Panc1 (cell line): ENCODE data around the gene CAPZA3. TPM values are rescaled to one million over a fixed set of nuclear protein-coding genes. Genes with fewer than 3 reads are reported as not detected.

Source experiments
- ATAC-seq: fragments of 200-7000 bp; cut with Tn5 transposase; 2 replicates; pipeline ENCODE4 v1.9.1; 2020; ENCODE audit warnings: mild to moderate bottlenecking, moderate library complexity
- BruUV-seq: library from RNA; stranded (reverse); fragments of 400-500 nt; replicated peaks from 2 replicates; lab custom pipeline; 2021; lab: Mats Ljungman, UMichigan
- CTCF ChIA-PET: fragments of 300-600 bp; sonication (Branson Sonifier 250); formaldehyde crosslinking; loops from one replicate; lab custom pipeline; 2022; ENCODE audit warnings: antibody characterized with exemption; lab: Charles Lee
- POLR2A ChIA-PET: fragments of 300-600 bp; sonication (Branson Sonifier 250); formaldehyde crosslinking; loops from one replicate; lab custom pipeline; 2022; ENCODE audit warnings: antibody characterized with exemption; lab: Charles Lee
- DNase-seq: peaks from one replicate; pipeline ENCODE4 v3.0.0-alpha.2; 2010; ENCODE audit warnings: low read depth, low spot score
- H3K27ac ChIP-seq: 2 replicates; pipeline ENCODE4 v1.5.1; 2011; ENCODE audit warnings: mild to moderate bottlenecking, low read length, inconsistent platforms
- H3K27me3 ChIP-seq: fragments of 200-500 bp; sonication (Bioruptor generic); 2 replicates; pipeline ENCODE4 v1.6.0; 2014; ENCODE audit warnings: low read length, inconsistent platforms; ENCODE audit not compliant: control insufficient read depth, insufficient read depth
- H3K36me3 ChIP-seq: fragments of 200-500 bp; sonication (Bioruptor generic); 2 replicates; pipeline ENCODE4 v1.5.1; 2014; ENCODE audit warnings: inconsistent platforms, mild to moderate bottlenecking, low read length, moderate library complexity; ENCODE audit not compliant: control insufficient read depth, insufficient read depth
- H3K4me1 ChIP-seq: 2 replicates; pipeline ENCODE4 v1.5.1; 2011; ENCODE audit warnings: inconsistent platforms, mild to moderate bottlenecking, low read length, moderate library complexity; ENCODE audit not compliant: control insufficient read depth, insufficient read depth
- H3K4me3 ChIP-seq, 2 experiments: 2 replicates each; pipeline ENCODE4 v1.5.1; 2011 to 2012; ENCODE audit warnings: low read depth in 2 of 2, low read length in 2 of 2, mild to moderate bottlenecking in 2 of 2, inconsistent platforms in 1 of 2, moderate library complexity in 1 of 2
- H3K9me3 ChIP-seq: fragments of 200-500 bp; sonication (Bioruptor generic); 2 replicates; pipeline ENCODE4 v1.5.1; 2014; ENCODE audit warnings: low read depth, mild to moderate bottlenecking, inconsistent platforms, low read length, moderate library complexity; ENCODE audit not compliant: control insufficient read depth, insufficient read depth
- POLR2AphosphoS5 ChIP-seq: IDR thresholded peaks from 2 replicates; pipeline ENCODE4 v1.6.1; 2012; ENCODE audit warnings: mild to moderate bottlenecking, low read depth, low read length, moderate library complexity
- SIN3A ChIP-seq: IDR thresholded peaks from 2 replicates; pipeline ENCODE4 v1.6.1; 2012; ENCODE audit warnings: low read depth, mild to moderate bottlenecking, low read length, moderate library complexity, borderline replicate concordance; ENCODE audit not compliant: insufficient read depth
- TCF7L2 ChIP-seq: IDR thresholded peaks from 2 replicates; pipeline ENCODE4 v1.6.1; 2011; ENCODE audit warnings: mild to moderate bottlenecking, low read depth, low read length, inconsistent platforms
- in situ Hi-C: cut with HindIII; loops from 2 replicates; pipeline ENCODE4 v1.10.0; 2016; ENCODE audit warnings: low sequenced_read_pairs, low pct_unique_long_range_greater_than_20kb
- intact Hi-C: fragments of 100-400 bp; cut with micrococcal nuclease; formaldehyde crosslinking; loops from one replicate; pipeline ENCODE4 v1.10.0; 2022; ENCODE audit not compliant: unreplicated experiment
- total RNA-seq: library from RNA; stranded (reverse); gene quantifications from one replicate; pipeline ENCODE4 v1.2.1, GENCODE V29; 2021; ENCODE audit not compliant: unreplicated experiment
- TF ChIP-seq, protein P1 (sequence below), 2 experiments: IDR thresholded peaks; 2 replicates each; pipeline ENCODE4 v1.6.1; 2011 to 2012; ENCODE audit warnings: low read depth in 2 of 2, control low read depth in 1 of 2, low read length in 1 of 2, mild to moderate bottlenecking in 1 of 2, moderate library complexity in 1 of 2; ENCODE audit not compliant: insufficient read depth in 1 of 2
- TF ChIP-seq, protein P2 (sequence below): fragments of 450-650 bp; IDR thresholded peaks from 2 replicates; pipeline ENCODE4 v1.5.1; 2017; ENCODE audit warnings: mild to moderate bottlenecking

CAPZA3 gene
- total RNA-seq, 1 experiment from 2014 or later, result not detected

DNA sequence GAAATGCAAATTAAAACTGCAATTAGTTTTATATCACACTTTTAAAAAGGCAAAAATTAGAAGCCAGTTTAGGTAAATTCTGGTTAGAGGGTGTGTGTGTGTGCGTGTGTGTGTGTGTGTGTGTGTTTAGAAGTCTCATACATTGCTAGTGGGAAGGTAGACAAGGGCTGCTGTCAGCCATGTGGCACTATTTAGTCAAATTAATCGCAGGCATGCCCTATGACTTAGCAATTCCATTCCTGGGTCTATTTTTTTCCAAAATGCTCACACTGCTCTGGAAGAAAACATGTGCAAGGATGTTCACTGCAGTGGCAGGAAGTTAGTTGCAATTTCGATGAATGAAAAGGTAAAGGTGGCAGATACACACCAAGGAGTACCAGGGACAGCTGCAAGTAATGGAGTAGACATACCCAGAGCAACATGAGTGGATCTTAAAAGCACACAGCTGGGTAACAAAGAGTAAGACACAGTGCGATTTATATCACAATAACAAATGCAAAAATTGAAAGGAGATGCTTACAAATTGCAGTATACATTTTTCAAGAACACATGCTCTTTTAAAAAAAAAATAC, 11.6 kb downstream of the CAPZA3 start:
- CTCF ChIA-PET, result no interaction called here
- POLR2A ChIA-PET, result no interaction called here
- BruUV-seq, result no TSS peak
- TF ChIP-seq, protein P1, sequence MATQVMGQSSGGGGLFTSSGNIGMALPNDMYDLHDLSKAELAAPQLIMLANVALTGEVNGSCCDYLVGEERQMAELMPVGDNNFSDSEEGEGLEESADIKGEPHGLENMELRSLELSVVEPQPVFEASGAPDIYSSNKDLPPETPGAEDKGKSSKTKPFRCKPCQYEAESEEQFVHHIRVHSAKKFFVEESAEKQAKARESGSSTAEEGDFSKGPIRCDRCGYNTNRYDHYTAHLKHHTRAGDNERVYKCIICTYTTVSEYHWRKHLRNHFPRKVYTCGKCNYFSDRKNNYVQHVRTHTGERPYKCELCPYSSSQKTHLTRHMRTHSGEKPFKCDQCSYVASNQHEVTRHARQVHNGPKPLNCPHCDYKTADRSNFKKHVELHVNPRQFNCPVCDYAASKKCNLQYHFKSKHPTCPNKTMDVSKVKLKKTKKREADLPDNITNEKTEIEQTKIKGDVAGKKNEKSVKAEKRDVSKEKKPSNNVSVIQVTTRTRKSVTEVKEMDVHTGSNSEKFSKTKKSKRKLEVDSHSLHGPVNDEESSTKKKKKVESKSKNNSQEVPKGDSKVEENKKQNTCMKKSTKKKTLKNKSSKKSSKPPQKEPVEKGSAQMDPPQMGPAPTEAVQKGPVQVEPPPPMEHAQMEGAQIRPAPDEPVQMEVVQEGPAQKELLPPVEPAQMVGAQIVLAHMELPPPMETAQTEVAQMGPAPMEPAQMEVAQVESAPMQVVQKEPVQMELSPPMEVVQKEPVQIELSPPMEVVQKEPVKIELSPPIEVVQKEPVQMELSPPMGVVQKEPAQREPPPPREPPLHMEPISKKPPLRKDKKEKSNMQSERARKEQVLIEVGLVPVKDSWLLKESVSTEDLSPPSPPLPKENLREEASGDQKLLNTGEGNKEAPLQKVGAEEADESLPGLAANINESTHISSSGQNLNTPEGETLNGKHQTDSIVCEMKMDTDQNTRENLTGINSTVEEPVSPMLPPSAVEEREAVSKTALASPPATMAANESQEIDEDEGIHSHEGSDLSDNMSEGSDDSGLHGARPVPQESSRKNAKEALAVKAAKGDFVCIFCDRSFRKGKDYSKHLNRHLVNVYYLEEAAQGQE (IDR thresholded peaks at IDR 0.05; ENCODE audit: insufficient read depth in 1 of 2, low read depth in 2 of 2, low read length in 1 of 2), result no peak
- TF ChIP-seq TCF7L2 (no peak), SIN3A (no peak), POLR2AphosphoS5 (no peak)
- TF ChIP-seq, protein P2, sequence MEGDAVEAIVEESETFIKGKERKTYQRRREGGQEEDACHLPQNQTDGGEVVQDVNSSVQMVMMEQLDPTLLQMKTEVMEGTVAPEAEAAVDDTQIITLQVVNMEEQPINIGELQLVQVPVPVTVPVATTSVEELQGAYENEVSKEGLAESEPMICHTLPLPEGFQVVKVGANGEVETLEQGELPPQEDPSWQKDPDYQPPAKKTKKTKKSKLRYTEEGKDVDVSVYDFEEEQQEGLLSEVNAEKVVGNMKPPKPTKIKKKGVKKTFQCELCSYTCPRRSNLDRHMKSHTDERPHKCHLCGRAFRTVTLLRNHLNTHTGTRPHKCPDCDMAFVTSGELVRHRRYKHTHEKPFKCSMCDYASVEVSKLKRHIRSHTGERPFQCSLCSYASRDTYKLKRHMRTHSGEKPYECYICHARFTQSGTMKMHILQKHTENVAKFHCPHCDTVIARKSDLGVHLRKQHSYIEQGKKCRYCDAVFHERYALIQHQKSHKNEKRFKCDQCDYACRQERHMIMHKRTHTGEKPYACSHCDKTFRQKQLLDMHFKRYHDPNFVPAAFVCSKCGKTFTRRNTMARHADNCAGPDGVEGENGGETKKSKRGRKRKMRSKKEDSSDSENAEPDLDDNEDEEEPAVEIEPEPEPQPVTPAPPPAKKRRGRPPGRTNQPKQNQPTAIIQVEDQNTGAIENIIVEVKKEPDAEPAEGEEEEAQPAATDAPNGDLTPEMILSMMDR, result no peak
- DNase-seq (no peak), ATAC-seq (no peak)
- H3K36me3 ChIP-seq, result no peaks in the 10 kb centered on the region
- H3K4me1 ChIP-seq, result no peaks in the 10 kb centered on the region
- H3K27me3 ChIP-seq, result no peaks in the 10 kb centered on the region
- H3K27ac ChIP-seq, result no peak overlapping the region
- H3K4me3 ChIP-seq, result no peak overlapping the region
- in situ Hi-C loops (no loop called here), intact Hi-C loops (no loop called here)
- no peaks in the 10 kb centered on the region for H3K9me3 ChIP-seq

DNA sequence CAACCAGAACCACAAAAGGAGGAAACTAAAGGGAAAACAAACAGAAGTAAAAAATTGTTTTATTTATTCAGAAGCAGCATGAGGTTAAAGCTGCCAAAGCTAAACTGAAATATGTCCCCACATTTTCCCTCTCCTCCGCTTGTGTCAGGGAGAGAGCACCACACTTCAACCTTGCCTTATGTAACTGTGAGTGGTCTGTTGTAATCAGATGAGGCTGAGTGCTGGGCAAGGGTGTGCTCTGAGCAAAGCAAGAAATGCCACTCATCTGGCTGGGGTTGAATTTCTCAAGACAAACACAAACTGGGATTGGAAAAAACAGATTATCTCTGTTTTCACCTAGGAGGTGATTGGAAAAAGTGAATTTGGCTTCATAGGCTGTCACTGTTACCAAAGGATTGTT, 12.2 kb downstream of the CAPZA3 start:
- H3K27ac ChIP-seq, result no peak overlapping the region
- BruUV-seq, result no TSS peak
- in situ Hi-C loops (no loop called here), intact Hi-C loops (no loop called here)
- no peaks in the 10 kb centered on the region for H3K9me3 ChIP-seq
- no peak for DNase-seq
- TF ChIP-seq POLR2AphosphoS5 (no peak), TCF7L2 (no peak), SIN3A (no peak)
- TF ChIP-seq, protein P1 (IDR thresholded peaks at IDR 0.05; ENCODE audit: insufficient read depth in 1 of 2, low read depth in 2 of 2, low read length in 1 of 2), result no peak
- TF ChIP-seq, protein P2, result no peak
- CTCF ChIA-PET, result no interaction called here
- no peaks in the 10 kb centered on the region for H3K4me1 ChIP-seq
- H3K36me3 ChIP-seq, result no peaks in the 10 kb centered on the region
- no peaks in the 10 kb centered on the region for H3K27me3 ChIP-seq
- POLR2A ChIA-PET, result no interaction called here
- ATAC-seq, result no peak
- no peak overlapping the region for H3K4me3 ChIP-seq
